Measurements from ENCODE around the gene NRP1. TPM values are rescaled to one million over a fixed set of nuclear protein-coding genes. Genes with fewer than 3 reads are reported as not detected.
A peak's percentile ranks its signal among the peaks of the same experiment; 100 is the strongest.

Gene NRP1
- total RNA-seq, 1 donor from 2014 or later, result 486 TPM

DNA sequence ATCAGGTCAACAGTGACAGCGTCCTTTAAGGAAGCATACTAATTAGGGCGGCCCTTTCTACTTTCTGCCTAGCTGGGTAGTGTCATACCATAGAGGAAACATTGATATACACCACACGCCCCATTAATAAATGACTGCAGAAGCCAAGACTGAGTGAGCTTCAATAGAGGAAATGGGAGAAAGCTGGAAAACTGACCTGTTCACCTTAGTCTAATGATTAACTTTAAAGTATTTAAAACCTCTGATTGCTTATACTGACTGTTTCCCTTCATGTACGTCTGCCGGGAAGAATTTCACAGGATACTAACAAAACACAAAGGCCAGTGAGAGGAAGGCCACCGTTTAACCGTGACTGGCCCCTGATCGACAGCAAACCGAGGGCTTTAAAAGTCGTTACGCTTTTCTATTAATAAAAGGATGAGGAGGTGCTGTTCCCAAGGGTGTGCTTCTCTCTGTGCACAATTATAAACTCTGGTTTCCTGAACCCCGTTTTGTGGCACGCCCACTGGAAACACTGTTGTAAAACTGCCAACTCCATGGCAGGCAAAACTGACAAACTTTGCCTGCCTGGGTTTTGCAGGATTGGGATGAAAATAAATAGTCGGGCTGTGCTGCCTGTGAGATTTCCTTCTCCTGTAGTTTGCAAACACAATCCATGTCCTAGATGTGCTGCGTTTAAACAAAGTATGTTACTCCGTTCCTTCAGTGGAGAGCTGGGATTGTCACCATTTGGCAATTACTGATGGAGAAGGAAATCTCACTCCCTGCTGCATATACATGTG, 137.6 kb downstream of the NRP1 start:
- TF ChIP-seq, protein P1, sequence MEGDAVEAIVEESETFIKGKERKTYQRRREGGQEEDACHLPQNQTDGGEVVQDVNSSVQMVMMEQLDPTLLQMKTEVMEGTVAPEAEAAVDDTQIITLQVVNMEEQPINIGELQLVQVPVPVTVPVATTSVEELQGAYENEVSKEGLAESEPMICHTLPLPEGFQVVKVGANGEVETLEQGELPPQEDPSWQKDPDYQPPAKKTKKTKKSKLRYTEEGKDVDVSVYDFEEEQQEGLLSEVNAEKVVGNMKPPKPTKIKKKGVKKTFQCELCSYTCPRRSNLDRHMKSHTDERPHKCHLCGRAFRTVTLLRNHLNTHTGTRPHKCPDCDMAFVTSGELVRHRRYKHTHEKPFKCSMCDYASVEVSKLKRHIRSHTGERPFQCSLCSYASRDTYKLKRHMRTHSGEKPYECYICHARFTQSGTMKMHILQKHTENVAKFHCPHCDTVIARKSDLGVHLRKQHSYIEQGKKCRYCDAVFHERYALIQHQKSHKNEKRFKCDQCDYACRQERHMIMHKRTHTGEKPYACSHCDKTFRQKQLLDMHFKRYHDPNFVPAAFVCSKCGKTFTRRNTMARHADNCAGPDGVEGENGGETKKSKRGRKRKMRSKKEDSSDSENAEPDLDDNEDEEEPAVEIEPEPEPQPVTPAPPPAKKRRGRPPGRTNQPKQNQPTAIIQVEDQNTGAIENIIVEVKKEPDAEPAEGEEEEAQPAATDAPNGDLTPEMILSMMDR (IDR thresholded peaks at IDR 0.05; ENCODE audit: unreplicated experiment), result no peak
- Mint-ChIP-seq H3K27me3 (ENCODE audit: unreplicated experiment) (peaks cover 11% of the 10 kb centered on the region), H3K4me3 (ENCODE audit: unreplicated experiment) (peak overlapping the region; percentile 73), H3K36me3 (ENCODE audit: low read depth, unreplicated experiment) (peaks cover 63% of the 10 kb centered on the region), H3K9me3 (ENCODE audit: unreplicated experiment) (no peaks in the 10 kb centered on the region), H3K27ac (ENCODE audit: unreplicated experiment) (peak overlapping the region; percentile 85), H3K4me1 (ENCODE audit: unreplicated experiment) (peaks cover 36% of the 10 kb centered on the region)
- no peak for DNase-seq (ENCODE audit: low spot score)

DNA sequence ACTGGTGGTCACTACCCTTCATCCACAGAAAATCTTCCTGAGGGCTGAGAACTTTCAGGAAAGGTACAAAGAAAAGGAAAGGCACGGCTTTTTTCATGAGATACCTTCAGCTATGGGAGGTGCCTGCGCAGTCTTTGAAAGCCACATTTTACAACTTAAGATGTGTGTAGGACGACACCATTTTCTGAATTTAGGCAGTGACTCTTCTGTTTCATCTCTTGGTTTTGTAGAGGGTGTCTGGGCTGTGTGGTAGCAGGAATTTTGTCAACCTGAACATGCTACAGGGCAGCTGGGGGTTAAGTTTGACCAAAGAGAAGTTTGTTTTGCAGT, 138.1 kb downstream of the NRP1 start:
- H3K4me3 Mint-ChIP-seq (ENCODE audit: unreplicated experiment), result no peak overlapping the region
- TF ChIP-seq, protein P1 (IDR thresholded peaks at IDR 0.05; ENCODE audit: unreplicated experiment), result no peak
- H3K27me3 Mint-ChIP-seq (ENCODE audit: unreplicated experiment), result peaks cover 11% of the 10 kb centered on the region
- peak overlapping the region; percentile 85 for H3K27ac Mint-ChIP-seq (ENCODE audit: unreplicated experiment)
- peaks cover 61% of the 10 kb centered on the region for H3K36me3 Mint-ChIP-seq (ENCODE audit: low read depth, unreplicated experiment)
- DNase-seq (ENCODE audit: low spot score), result no peak
- peaks cover 37% of the 10 kb centered on the region for H3K4me1 Mint-ChIP-seq (ENCODE audit: unreplicated experiment)
- no peaks in the 10 kb centered on the region for H3K9me3 Mint-ChIP-seq (ENCODE audit: unreplicated experiment)

DNA sequence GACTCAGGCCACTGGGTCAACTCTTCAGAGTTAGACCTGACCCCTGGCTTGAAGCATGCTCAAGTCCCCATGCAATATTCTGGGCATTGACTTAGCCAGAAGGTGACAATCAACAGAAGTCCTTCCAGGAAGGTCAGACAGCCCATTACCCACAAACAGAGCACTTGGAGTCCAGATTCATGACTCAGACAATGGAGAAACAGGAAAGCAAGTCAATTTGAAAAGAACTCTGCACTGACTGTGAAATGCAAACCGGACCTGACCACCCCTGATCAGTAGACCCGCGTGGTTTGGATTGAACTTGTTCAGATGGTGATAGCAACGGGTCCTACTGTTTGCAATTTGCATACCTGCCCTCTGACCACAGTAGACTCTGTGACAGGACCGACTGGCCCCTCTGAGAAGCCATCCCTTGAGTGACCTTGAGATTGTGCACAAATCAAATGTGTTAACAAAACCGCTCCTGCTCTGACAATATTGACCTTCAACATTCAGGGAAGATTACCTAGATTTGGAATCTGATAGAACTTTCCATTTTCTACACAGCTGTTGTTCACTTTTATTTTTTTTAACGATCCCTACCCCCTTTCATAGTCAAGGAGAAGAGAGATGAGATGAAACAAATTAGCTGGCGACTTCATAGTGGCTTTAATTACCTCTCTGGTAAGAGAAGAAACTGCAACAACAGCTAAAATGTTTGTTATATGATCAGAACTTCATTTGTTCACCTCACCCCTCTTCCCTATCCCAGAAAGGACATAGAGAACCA, 138.7 kb downstream of the NRP1 start:
- no peak for DNase-seq (ENCODE audit: low spot score)
- Mint-ChIP-seq H3K4me3 (ENCODE audit: unreplicated experiment) (peak overlapping the region; percentile 39), H3K27me3 (ENCODE audit: unreplicated experiment) (peaks cover 11% of the 10 kb centered on the region), H3K9me3 (ENCODE audit: unreplicated experiment) (no peaks in the 10 kb centered on the region), H3K4me1 (ENCODE audit: unreplicated experiment) (peaks cover 37% of the 10 kb centered on the region), H3K36me3 (ENCODE audit: low read depth, unreplicated experiment) (peaks cover 61% of the 10 kb centered on the region), H3K27ac (ENCODE audit: unreplicated experiment) (peak overlapping the region; percentile 65)
- TF ChIP-seq, protein P1 (IDR thresholded peaks at IDR 0.05; ENCODE audit: unreplicated experiment), result no peak

DNA sequence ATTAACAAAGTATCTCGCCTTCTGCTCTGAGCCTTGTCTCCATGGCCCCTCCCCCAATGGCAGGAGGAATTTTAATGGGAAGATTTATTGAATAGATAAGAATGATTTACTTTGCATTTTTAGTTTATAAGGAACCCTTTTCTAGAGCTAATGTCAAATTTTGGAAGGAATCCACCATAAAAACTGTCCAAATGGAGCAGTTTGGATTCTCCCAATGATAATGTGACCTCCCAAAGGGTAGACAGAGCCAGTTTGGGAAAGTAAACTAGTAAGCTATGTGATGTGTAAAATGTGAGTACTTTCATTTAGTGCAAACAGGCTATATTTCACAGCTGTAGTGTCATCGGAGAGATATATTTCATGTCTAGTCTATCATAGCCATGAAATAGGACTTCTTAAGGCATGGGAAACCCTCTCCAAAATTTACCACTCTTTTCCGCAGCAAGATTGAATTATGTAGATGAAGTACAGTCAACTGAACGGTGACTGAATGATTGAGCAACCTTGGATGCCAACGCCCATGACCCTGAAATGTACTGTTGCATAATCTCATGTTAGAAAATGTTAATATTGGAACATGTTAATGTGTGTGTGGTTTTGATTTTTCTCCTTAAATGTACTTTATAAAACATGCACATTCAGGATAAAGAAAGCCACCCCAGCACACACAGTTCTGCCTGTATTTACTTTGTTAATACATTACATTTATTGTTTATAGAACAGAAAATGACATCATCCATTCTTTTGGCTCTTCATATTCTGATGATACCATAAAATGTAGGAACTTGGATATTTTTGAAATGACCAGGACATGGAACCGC, 140.6 kb downstream of the NRP1 start:
- Mint-ChIP-seq H3K36me3 (ENCODE audit: low read depth, unreplicated experiment) (peaks cover 64% of the 10 kb centered on the region), H3K9me3 (ENCODE audit: unreplicated experiment) (no peaks in the 10 kb centered on the region), H3K4me3 (ENCODE audit: unreplicated experiment) (no peak overlapping the region), H3K27me3 (ENCODE audit: unreplicated experiment) (peaks cover 21% of the 10 kb centered on the region), H3K27ac (ENCODE audit: unreplicated experiment) (no peak overlapping the region), H3K4me1 (ENCODE audit: unreplicated experiment) (peaks cover 42% of the 10 kb centered on the region)
- TF ChIP-seq, protein P1 (IDR thresholded peaks at IDR 0.05; ENCODE audit: unreplicated experiment), result no peak
- DNase-seq (ENCODE audit: low spot score), result no peak
